Naive thymus-derived CD4-positive, alpha-beta T cell (primary cell): ENCODE measurements around the gene PALM3. TPM values are rescaled to one million over a fixed set of nuclear protein-coding genes. Genes with fewer than 3 reads are reported as not detected.
"Not testable (repeated sequence)": the region's sequence is repeated elsewhere in the genome, so short reads cannot be mapped to it uniquely, and the experiment has no call there.

Experiments
- ATAC-seq: fragments of 150-1000 bp; cut with Tn5 transposase; 2 replicates; pipeline ENCODE4 v1.10.0; 2021; ENCODE audit warnings: mild to moderate bottlenecking, moderate library complexity
- CTCF ChIA-PET: fragments of 350-600 bp; sonication (Branson Sonifier 250); formaldehyde crosslinking; loops from one replicate; lab custom pipeline; 2021; ENCODE audit warnings: antibody characterized with exemption; lab: Charles Lee
- POLR2A ChIA-PET: fragments of 350-600 bp; sonication (Branson Sonifier 250); formaldehyde crosslinking; loops from one replicate; lab custom pipeline; 2021; ENCODE audit warnings: antibody characterized with exemption, inconsistent platforms; lab: Charles Lee
- DNase-seq, 9 donors: peaks; one replicate each; pipeline versions ENCODE4 v3.0.0 to v3.0.0-alpha.2; 2020 to 2022; ENCODE audit warnings: mixed read lengths in 1 of 9
- H3K27ac ChIP-seq: one replicate; pipeline ENCODE4 v1.7.0; 2013; ENCODE audit warnings: mild to moderate bottlenecking, low read depth, low read length, moderate library complexity
- H3K27me3 ChIP-seq, 2 donors: one replicate each; pipeline ENCODE4 v1.7.0; 2013; ENCODE audit warnings: low read length in 2 of 2, mild to moderate bottlenecking in 2 of 2, moderate library complexity in 2 of 2; ENCODE audit not compliant: control insufficient read depth in 2 of 2, insufficient read depth in 2 of 2
- H3K36me3 ChIP-seq, 3 experiments: 1 replicate in 2 of 3; 2 replicates in 1 of 3; pipeline ENCODE4 v1.7.0; 2013; ENCODE audit warnings: low read length in 3 of 3, mild to moderate bottlenecking in 3 of 3, moderate library complexity in 1 of 3; ENCODE audit not compliant: insufficient read depth in 3 of 3, control insufficient read depth in 2 of 3
- H3K4me1 ChIP-seq, 2 donors: one replicate each; pipeline ENCODE4 v1.7.0; 2013; ENCODE audit warnings: low read length in 2 of 2, mild to moderate bottlenecking in 2 of 2, moderate library complexity in 1 of 2; ENCODE audit not compliant: control insufficient read depth in 2 of 2, insufficient read depth in 2 of 2
- H3K4me3 ChIP-seq: 2 replicates; pipeline ENCODE4 v1.7.0; 2013; ENCODE audit warnings: mild to moderate bottlenecking, low read length
- H3K9me3 ChIP-seq, 3 experiments: 1 replicate in 2 of 3; 2 replicates in 1 of 3; pipeline ENCODE4 v1.7.0; 2013; ENCODE audit warnings: low read length in 3 of 3; ENCODE audit not compliant: control insufficient read depth in 2 of 3
- H3K27ac Mint-ChIP-seq, 9 donors: one replicate each; pipeline ENCODE4 v1.8.0; 2020 to 2022; ENCODE audit warnings: mixed read lengths in 9 of 9, mild to moderate bottlenecking in 8 of 9, moderate library complexity in 5 of 9, inconsistent platforms in 2 of 9
- H3K27me3 Mint-ChIP-seq, 5 donors: one replicate each; pipeline ENCODE4 v1.8.0; 2021 to 2022; ENCODE audit warnings: mixed read lengths in 5 of 5, mild to moderate bottlenecking in 1 of 5
- H3K36me3 Mint-ChIP-seq, 5 donors: one replicate each; pipeline ENCODE4 v1.8.0; 2020 to 2022; ENCODE audit warnings: mixed read lengths in 5 of 5, mild to moderate bottlenecking in 3 of 5, inconsistent platforms in 1 of 5
- H3K4me1 Mint-ChIP-seq, 7 donors: one replicate each; pipeline ENCODE4 v1.8.0; 2020 to 2022; ENCODE audit warnings: mixed read lengths in 7 of 7, mild to moderate bottlenecking in 3 of 7, inconsistent platforms in 1 of 7
- H3K4me3 Mint-ChIP-seq, 10 donors: one replicate each; pipeline ENCODE4 v1.8.0; 2020 to 2022; ENCODE audit warnings: mild to moderate bottlenecking in 10 of 10, mixed read lengths in 10 of 10, moderate library complexity in 6 of 10, inconsistent platforms in 2 of 10
- H3K9me3 Mint-ChIP-seq, 11 donors: one replicate each; pipeline ENCODE4 v1.8.0; 2020 to 2022; ENCODE audit warnings: mixed read lengths in 11 of 11, mild to moderate bottlenecking in 4 of 11, inconsistent platforms in 1 of 11, moderate library complexity in 1 of 11
- intact Hi-C, 2 donors: fragments of 100-400 bp; cut with micrococcal nuclease; formaldehyde crosslinking; loops; one replicate each; pipeline ENCODE4 v1.15.1; 2023
- polyA plus RNA-seq, 2 donors: library from polyadenylated mRNA; unstranded; fragments of 300-500 nt; fragmentation: Illumina TruSeq; gene quantifications; one replicate each; pipeline ENCODE4 v1.2.3, GENCODE V29; 2021
- total RNA-seq, 6 experiments: library from RNA in 5 of 6; stranded (reverse) in 5 of 6; gene quantifications; 1 replicate in 5 of 6; 2 replicates in 1 of 6; pipeline ENCODE4 v1.2.3 and lab custom pipeline; 2021 to 2026

The PALM3 gene
- total and polyA plus RNA-seq, 7 experiments from 2014 or later: 0.22 TPM; not detected in 6

DNA sequence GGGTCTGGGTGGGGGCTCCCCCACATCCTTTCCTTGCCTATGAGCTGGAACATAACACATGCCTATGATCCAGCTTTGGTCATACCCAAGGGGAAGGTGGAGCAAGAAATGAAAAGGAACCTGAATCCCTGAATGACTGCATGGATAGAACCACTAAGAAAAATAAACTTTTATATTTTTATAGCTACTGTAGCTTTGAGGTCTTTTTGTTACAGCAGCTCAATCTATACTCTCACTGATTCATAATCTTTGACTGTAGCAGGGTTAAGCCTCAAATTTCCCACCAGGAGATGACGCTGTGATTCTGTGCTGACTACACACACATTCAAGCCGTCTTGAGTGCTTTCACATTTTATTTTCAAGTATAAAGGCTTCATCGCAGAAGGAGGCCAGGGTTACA, 8.8 kb downstream of the PALM3 start:
- peaks cover 4 to 17% (median 9%) of the 10 kb centered on the region in 7 donors for H3K4me1 Mint-ChIP-seq
- peaks cover 9 to 42% (median 31%) of the 10 kb centered on the region in 5 donors for H3K36me3 Mint-ChIP-seq
- Histone ChIP-seq H3K9me3 (no peaks in the 10 kb centered on the region), H3K27ac (no peak overlapping the region), H3K4me3 (no peak overlapping the region), H3K27me3 (peaks cover under 1 to 4% of the 10 kb centered on the region in 2 donors), H3K4me1 (peaks cover 4% of the 10 kb centered on the region in 2 donors), H3K36me3 (peaks cover 9 to 49% (median 27%) of the 10 kb centered on the region in 3 experiments)
- POLR2A ChIA-PET: interaction anchor here (0.7 to 1.3 kb wide), 4 partner anchors 16 to 265 kb away, joined by 3 read pairs; no protein-coding TSS in a partner anchor
- DNase-seq: no peak
- CTCF ChIA-PET: interaction anchor here (0.6 to 1.4 kb wide), 5 partner anchors 12 to 452 kb away, joined by 3 read pairs; no protein-coding TSS in a partner anchor
- ATAC-seq: no peak
- H3K27me3 Mint-ChIP-seq: peaks cover 0 to 16% (median under 1%) of the 10 kb centered on the region in 5 donors
- intact Hi-C loops: no loop called here
- no peak overlapping the region for H3K4me3 Mint-ChIP-seq
- H3K9me3 Mint-ChIP-seq: peaks cover 0 to 5% (median 0%) of the 10 kb centered on the region in 11 donors
- H3K27ac Mint-ChIP-seq: peak overlapping the region in 2 of 9 donors; percentile 12 to 21

DNA sequence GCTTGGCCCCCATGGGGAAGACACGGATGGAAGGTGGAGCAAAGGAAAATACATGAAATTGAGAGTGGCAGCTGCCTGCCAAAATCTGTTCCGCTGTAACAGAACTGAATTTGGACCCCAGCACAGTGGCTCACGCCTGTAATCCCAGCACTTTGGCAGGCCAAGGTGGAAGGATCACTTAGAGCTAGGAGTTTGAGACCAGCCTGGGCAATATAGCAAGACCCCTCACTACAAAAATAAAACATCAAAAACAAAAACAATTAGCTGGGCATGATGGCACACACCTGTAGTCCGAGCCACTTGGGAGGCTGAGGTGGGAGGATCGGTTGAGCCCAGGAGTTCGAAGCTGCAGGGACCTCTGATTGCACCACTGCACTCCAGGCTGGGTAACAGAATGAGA, 9.4 kb downstream of the PALM3 start:
- Histone ChIP-seq H3K4me1 (peaks cover 0 to 4% of the 10 kb centered on the region in 2 donors), H3K27me3 (no peaks in the 10 kb centered on the region), H3K9me3 (no peaks in the 10 kb centered on the region), H3K4me3 (no peak overlapping the region), H3K27ac (no peak overlapping the region), H3K36me3 (peaks cover 9 to 53% (median 27%) of the 10 kb centered on the region in 3 experiments)
- peaks cover 0 to 11% (median 0%) of the 10 kb centered on the region in 5 donors for H3K27me3 Mint-ChIP-seq
- intact Hi-C loops: no loop called here
- POLR2A ChIA-PET: interaction anchor here (1.1 to 1.3 kb wide), 2 partner anchors 15 to 264 kb away, joined by 3 read pairs; no protein-coding TSS in a partner anchor
- no peak overlapping the region for H3K4me3 Mint-ChIP-seq
- peaks cover 0 to 5% (median 0%) of the 10 kb centered on the region in 11 donors for H3K9me3 Mint-ChIP-seq
- ATAC-seq (no peak), DNase-seq (no peak)
- CTCF ChIA-PET: interaction anchor here (0.6 to 1.5 kb wide), 6 partner anchors 12 to 452 kb away, joined by 3 to 4 read pairs (median 3); partner anchors contain the start of gene ASF1B
- H3K36me3 Mint-ChIP-seq: peaks cover 9 to 42% (median 32%) of the 10 kb centered on the region in 5 donors
- H3K4me1 Mint-ChIP-seq: peaks cover 3 to 12% (median 5%) of the 10 kb centered on the region in 7 donors
- peak overlapping the region in 2 of 9 donors; percentile 66 to 75 for H3K27ac Mint-ChIP-seq

DNA sequence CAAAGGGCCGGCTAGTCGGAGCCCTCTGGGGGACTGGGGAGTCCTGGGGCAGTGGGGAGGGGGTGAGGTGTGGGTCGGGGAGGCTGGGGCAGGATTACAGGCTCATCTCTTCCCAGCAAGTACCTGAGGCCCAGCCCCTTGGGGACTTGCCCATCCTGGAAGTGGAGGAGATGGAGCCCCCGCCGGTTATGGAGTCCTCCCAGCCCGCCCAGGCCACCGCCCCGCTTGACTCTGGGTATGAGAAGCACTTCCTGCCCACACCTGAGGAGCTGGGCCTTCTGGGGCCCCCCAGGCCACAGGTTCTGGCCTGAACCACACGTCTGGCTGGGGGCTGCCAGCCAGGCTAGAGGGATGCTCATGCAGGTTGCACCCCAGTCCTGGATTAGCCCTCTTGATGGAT, 9.9 kb downstream of the PALM3 start:
- Histone ChIP-seq H3K4me1 (peaks cover 0 to 4% of the 10 kb centered on the region in 2 donors), H3K27ac (no peak overlapping the region), H3K36me3 (peaks cover 9 to 57% (median 27%) of the 10 kb centered on the region in 3 experiments), H3K27me3 (no peaks in the 10 kb centered on the region), H3K9me3 (no peaks in the 10 kb centered on the region), H3K4me3 (no peak overlapping the region)
- Mint-ChIP-seq H3K27me3 (peaks cover 0 to 8% (median 0%) of the 10 kb centered on the region in 5 donors), H3K9me3 (peaks cover 0 to 5% (median 0%) of the 10 kb centered on the region in 11 donors), H3K27ac (peak overlapping the region in 1 of 9 donors; percentile 66), H3K36me3 (peaks cover 9 to 42% (median 32%) of the 10 kb centered on the region in 5 donors), H3K4me1 (peaks cover 3 to 11% (median 5%) of the 10 kb centered on the region in 7 donors), H3K4me3 (no peak overlapping the region)
- POLR2A ChIA-PET: interaction anchor here (1.3 kb wide), 1 partner anchor 264 kb away, joined by 3 read pairs; no protein-coding TSS in a partner anchor
- ATAC-seq (no peak), DNase-seq (no peak)
- CTCF ChIA-PET: interaction anchor here (1.4 to 1.5 kb wide), 2 partner anchors 85 to 92 kb away, joined by 3 to 4 read pairs; partner anchors contain the start of gene ASF1B
- intact Hi-C loops: no loop called here

DNA sequence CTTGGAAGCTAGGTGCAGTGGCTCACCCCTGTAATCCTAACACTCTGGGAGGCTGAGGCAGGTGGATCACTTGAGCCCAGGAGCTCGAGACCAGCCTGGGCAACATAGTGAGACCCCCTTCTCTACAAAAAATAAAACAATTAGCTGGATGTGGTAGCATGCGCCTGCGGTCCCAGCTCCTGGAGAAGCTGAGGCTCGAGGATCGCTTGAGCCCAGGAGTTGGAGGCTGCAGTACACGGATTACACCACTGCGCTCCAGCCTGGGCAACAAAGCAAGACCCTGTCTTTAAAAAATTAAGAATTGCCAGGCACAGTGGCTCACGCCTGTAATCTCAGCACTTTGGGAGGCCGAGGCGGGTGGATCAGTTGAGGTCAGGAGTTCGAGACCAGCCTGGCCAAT, 10.9 kb downstream of the PALM3 start:
- H3K27me3 ChIP-seq, H3K9me3 Mint-ChIP-seq, H3K4me3 ChIP-seq, H3K4me3 Mint-ChIP-seq, H3K9me3 ChIP-seq, H3K27ac ChIP-seq, H3K4me1 ChIP-seq, ATAC-seq, H3K27me3 Mint-ChIP-seq, H3K4me1 Mint-ChIP-seq, intact Hi-C loops, DNase-seq: not testable (repeated sequence)
- Mint-ChIP-seq H3K27ac (peak overlapping the region in 1 of 9 donors; percentile 38), H3K36me3 (peaks cover 9 to 49% (median 35%) of the 10 kb centered on the region in 5 donors)
- ChIA-PET CTCF (interaction anchor here (1.5 kb wide), 1 partner anchor 86 kb away, joined by 4 read pairs; the partner anchor contains the start of gene ASF1B), POLR2A (interaction anchor here (0.6 kb wide), 1 partner anchor 237 kb away, joined by 4 read pairs; no protein-coding TSS in a partner anchor)
- H3K36me3 ChIP-seq: peaks cover 9 to 65% (median 31%) of the 10 kb centered on the region in 3 experiments

DNA sequence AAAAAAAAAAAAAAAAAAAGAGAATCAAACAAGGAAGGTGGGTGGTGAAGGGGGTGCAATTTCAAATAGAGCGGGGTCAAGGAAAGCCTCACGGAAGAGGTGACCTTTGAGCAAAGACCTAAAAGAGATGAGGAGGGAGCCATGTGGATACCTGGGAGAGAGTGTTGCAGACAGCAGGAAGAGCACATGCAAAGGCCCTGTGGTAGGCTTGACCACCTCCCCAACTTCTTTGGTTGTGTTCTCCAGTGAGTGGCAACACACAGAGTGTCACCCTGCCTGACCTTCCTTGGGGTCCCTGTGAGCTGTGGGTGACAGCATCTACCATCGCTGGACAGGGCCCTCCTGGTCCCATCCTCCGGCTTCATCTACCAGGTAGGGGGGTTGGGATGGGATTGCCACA, 11.4 kb downstream of the PALM3 start:
- peaks cover 9 to 53% (median 36%) of the 10 kb centered on the region in 5 donors for H3K36me3 Mint-ChIP-seq

DNA sequence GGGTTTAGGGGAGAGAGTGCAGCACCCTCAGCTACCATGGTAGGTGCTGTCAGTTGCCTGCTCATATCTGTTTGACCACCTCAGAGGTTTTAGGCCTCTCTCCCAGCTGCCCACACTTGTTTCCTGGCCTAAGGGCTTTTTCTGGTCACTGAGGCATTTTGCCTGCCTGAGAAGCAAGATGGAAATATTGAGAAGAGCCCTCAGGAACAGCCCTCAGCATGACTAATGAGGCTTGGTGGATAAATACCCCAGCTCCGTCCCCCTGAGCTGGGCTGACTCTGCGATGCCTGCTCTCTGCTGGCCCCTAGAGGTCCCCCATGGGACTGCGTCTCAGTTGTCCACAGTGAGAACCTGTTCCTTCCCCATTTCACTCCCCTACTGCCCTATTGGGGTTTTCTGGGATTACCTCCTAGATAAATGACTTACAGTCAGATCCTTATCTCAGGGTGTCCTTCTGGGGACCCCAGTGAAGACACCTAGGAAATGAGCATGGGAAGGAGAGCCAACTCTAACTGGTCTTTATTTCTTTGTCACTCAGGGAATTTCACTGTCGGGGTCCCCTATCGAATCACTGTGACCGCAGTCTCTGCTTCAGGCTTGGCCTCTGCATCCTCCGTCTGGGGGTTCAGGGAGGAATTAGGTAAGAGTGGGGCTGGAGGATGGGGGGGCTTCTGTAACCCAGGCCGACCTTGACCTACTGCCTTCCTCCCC, 13.3 kb downstream of the PALM3 start:
- intact Hi-C loops: loop anchor here (1.0 to 10.0 kb wide), 7 partner anchors 16 to 454 kb away; partner anchors contain the start of gene DCAF15 (in 1 of the 2)
- H3K36me3 ChIP-seq: peaks cover 9 to 83% (median 32%) of the 10 kb centered on the region in 3 experiments
- H3K27me3 Mint-ChIP-seq: no peaks in the 10 kb centered on the region
- no peak overlapping the region for H3K4me3 Mint-ChIP-seq
- peak overlapping the region in 8 of 9 donors; percentile 21 to 77 (median 61) for H3K27ac Mint-ChIP-seq
- H3K27me3 ChIP-seq: no peaks in the 10 kb centered on the region
- H3K9me3 ChIP-seq: no peaks in the 10 kb centered on the region
- DNase-seq (peak; percentile 46 to 80 (median 67)), ATAC-seq (peak; percentile 96)
- ChIA-PET POLR2A (interaction anchor here (0.6 to 1.4 kb wide), 12 partner anchors 10 to 168 kb away, joined by 3 to 5 read pairs (median 3); partner anchors contain the start of gene IL27RA), CTCF (interaction anchor here (0.5 to 2.1 kb wide), 19 partner anchors 8 to 334 kb away, joined by 3 to 15 read pairs (median 4); partner anchors contain the start of genes DCAF15 and MISP3)
- peaks cover 0 to 4% of the 10 kb centered on the region in 2 donors for H3K4me1 ChIP-seq
- H3K27ac ChIP-seq: peak overlapping the region; percentile 42
- peaks cover 9 to 53% (median 31%) of the 10 kb centered on the region in 5 donors for H3K36me3 Mint-ChIP-seq
- no peak overlapping the region for H3K4me3 ChIP-seq
- peaks cover 0 to 5% (median 0%) of the 10 kb centered on the region in 7 donors for H3K4me1 Mint-ChIP-seq
- peaks cover 0 to 5% (median 0%) of the 10 kb centered on the region in 11 donors for H3K9me3 Mint-ChIP-seq

More for the DNA sequence above, 11.4 kb downstream of the PALM3 start:
- CTCF ChIA-PET: no interaction called here
- no peaks in the 10 kb centered on the region for H3K27me3 Mint-ChIP-seq
- no peaks in the 10 kb centered on the region for H3K27me3 ChIP-seq
- no peak overlapping the region for H3K4me3 Mint-ChIP-seq
- no peak overlapping the region for H3K4me3 ChIP-seq
- peaks cover 0 to 9% (median 5%) of the 10 kb centered on the region in 7 donors for H3K4me1 Mint-ChIP-seq
- no peaks in the 10 kb centered on the region for H3K9me3 ChIP-seq
- H3K9me3 Mint-ChIP-seq: peaks cover 0 to 5% (median 0%) of the 10 kb centered on the region in 11 donors
- peak overlapping the region in 2 of 9 donors; percentile 1 to 8 for H3K27ac Mint-ChIP-seq
- POLR2A ChIA-PET: no interaction called here
- no peak for ATAC-seq
- H3K27ac ChIP-seq: no peak overlapping the region
- peaks cover 0 to 4% of the 10 kb centered on the region in 2 donors for H3K4me1 ChIP-seq
- intact Hi-C loops: no loop called here
- DNase-seq: no peak
- peaks cover 9 to 70% (median 32%) of the 10 kb centered on the region in 3 experiments for H3K36me3 ChIP-seq
